Upper lobe of right lung (tissue), 1 donor: ENCODE results near the gene GLIS1. TPM values are rescaled to one million over a fixed set of nuclear protein-coding genes. Genes with fewer than 3 reads are reported as not detected.

Experiments used
- ATAC-seq: fragments of 200-7000 bp; cut with Tn5 transposase; one replicate; pipeline ENCODE4 v1.9.1; 2020; ENCODE audit warnings: mild to moderate bottlenecking, moderate library complexity
- DNase-seq: peaks from one replicate; pipeline ENCODE4 v3.0.0-alpha.2; 2020
- H3K27ac ChIP-seq: fragments of 200-600 bp; one replicate; pipeline ENCODE4 v1.8.0; 2022
- H3K27me3 ChIP-seq: fragments of 200-600 bp; one replicate; pipeline ENCODE4 v1.8.0; 2022; ENCODE audit warnings: mild to moderate bottlenecking
- H3K36me3 ChIP-seq: fragments of 200-600 bp; one replicate; pipeline ENCODE4 v1.8.0; 2022
- H3K4me1 ChIP-seq: fragments of 200-600 bp; one replicate; pipeline ENCODE4 v1.8.0; 2022
- H3K4me3 ChIP-seq: fragments of 200-600 bp; one replicate; pipeline ENCODE4 v1.8.0; 2022; ENCODE audit warnings: mild to moderate bottlenecking
- H3K9me3 ChIP-seq: fragments of 200-600 bp; one replicate; pipeline ENCODE4 v1.8.0; 2022
- intact Hi-C: fragments of 100-400 bp; cut with DNase I; formaldehyde crosslinking; loops from one replicate; pipeline ENCODE4 v1.11.0; 2022
- total RNA-seq: library from RNA; stranded (reverse); fragmentation: NEBNext Ultra II Directional; extraction: Animal tissue kit (Norgen Biotek cat#: 25700); gene quantifications from one replicate; pipeline ENCODE4 v1.2.1, GENCODE V29; 2021
- TF ChIP-seq, protein P1 (sequence below): fragments of 200-600 bp; IDR thresholded peaks from one replicate; pipeline ENCODE4 v1.8.0; 2022; ENCODE audit warnings: antibody characterized with exemption
- donor health status: DM: no; HTN: yes; CAD: no; lungs with severe emphysema.

Gene GLIS1
- total RNA-seq, 1 donor from 2014 or later: 0.14 TPM

DNA sequence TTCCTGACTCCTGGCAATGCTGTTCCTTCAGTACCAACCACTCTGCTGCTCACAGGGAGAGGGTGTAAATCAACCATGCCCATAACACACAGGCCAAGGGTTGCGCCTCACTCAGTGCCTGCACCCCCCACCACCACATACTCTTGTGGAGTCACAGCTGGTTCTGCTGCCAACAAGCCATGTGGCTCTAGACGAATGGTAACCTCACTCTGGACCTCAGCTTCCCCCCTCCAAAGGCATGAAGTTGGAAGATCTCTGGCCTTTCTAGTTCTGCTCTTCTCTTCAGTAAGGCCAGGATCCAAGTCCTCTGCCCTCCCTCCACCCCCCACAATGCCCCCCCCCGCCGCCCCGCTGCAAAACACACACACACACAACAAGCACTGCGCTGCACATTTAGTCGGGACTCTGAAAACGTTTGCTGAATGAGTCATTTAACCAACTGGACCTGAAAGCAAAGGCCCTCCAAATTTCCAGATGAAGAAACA, 1.7 kb upstream of the GLIS1 start:
- Histone ChIP-seq H3K4me1 (peaks cover 12% of the 10 kb centered on the region), H3K27me3 (peaks cover 58% of the 10 kb centered on the region), H3K27ac (no peak overlapping the region), H3K36me3 (no peaks in the 10 kb centered on the region), H3K9me3 (no peaks in the 10 kb centered on the region), H3K4me3 (no peak overlapping the region)
- no peak for ATAC-seq
- TF ChIP-seq, protein P1, sequence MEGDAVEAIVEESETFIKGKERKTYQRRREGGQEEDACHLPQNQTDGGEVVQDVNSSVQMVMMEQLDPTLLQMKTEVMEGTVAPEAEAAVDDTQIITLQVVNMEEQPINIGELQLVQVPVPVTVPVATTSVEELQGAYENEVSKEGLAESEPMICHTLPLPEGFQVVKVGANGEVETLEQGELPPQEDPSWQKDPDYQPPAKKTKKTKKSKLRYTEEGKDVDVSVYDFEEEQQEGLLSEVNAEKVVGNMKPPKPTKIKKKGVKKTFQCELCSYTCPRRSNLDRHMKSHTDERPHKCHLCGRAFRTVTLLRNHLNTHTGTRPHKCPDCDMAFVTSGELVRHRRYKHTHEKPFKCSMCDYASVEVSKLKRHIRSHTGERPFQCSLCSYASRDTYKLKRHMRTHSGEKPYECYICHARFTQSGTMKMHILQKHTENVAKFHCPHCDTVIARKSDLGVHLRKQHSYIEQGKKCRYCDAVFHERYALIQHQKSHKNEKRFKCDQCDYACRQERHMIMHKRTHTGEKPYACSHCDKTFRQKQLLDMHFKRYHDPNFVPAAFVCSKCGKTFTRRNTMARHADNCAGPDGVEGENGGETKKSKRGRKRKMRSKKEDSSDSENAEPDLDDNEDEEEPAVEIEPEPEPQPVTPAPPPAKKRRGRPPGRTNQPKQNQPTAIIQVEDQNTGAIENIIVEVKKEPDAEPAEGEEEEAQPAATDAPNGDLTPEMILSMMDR: no peak
- no peak for DNase-seq
- intact Hi-C loops: no loop called here

- Histone ChIP-seq H3K9me3 (no peaks in the 10 kb centered on the region), H3K27ac (no peak overlapping the region), H3K27me3 (peaks cover 57% of the 10 kb centered on the region), H3K36me3 (no peaks in the 10 kb centered on the region), H3K4me1 (peaks cover 12% of the 10 kb centered on the region), H3K4me3 (peak overlapping the region; percentile 57)
- ATAC-seq (peak; percentile 19), DNase-seq (peak; percentile 64)
- TF ChIP-seq, protein P1: no peak
- intact Hi-C loops: no loop called here
Measured at GRCh38 chr1:53738205-53739108, 507 bp downstream of the GLIS1 start.

GRCh38 chr1:53737648-53738204, 1.2 kb downstream of the GLIS1 start:
- intact Hi-C loops: no loop called here
- H3K9me3 ChIP-seq: no peaks in the 10 kb centered on the region
- H3K4me3 ChIP-seq: peak overlapping the region; percentile 57

GRCh38 chr1:53736290-53736689, 2.7 kb downstream of the GLIS1 start:
- DNase-seq (no peak), ATAC-seq (no peak)
- Histone ChIP-seq H3K9me3 (no peaks in the 10 kb centered on the region), H3K36me3 (no peaks in the 10 kb centered on the region), H3K27ac (no peak overlapping the region), H3K4me3 (no peak overlapping the region), H3K27me3 (peaks cover 42% of the 10 kb centered on the region), H3K4me1 (peaks cover 12% of the 10 kb centered on the region)
- intact Hi-C loops: no loop called here
- TF ChIP-seq, protein P1: no peak

More at GRCh38 chr1:53737648-53738204, 1.2 kb downstream of the GLIS1 start:
- TF ChIP-seq, protein P1: no peak
- no peak overlapping the region for H3K27ac ChIP-seq
- no peak for DNase-seq
- no peak for ATAC-seq
- H3K27me3 ChIP-seq: peaks cover 50% of the 10 kb centered on the region
- peaks cover 12% of the 10 kb centered on the region for H3K4me1 ChIP-seq
- no peaks in the 10 kb centered on the region for H3K36me3 ChIP-seq

- DNase-seq (no peak), ATAC-seq (no peak)
- Histone ChIP-seq H3K9me3 (no peaks in the 10 kb centered on the region), H3K4me1 (peaks cover 12% of the 10 kb centered on the region), H3K27ac (no peak overlapping the region), H3K36me3 (no peaks in the 10 kb centered on the region), H3K4me3 (no peak overlapping the region), H3K27me3 (peaks cover 42% of the 10 kb centered on the region)
- TF ChIP-seq, protein P1: no peak
- intact Hi-C loops: no loop called here
Measured at GRCh38 chr1:53735681-53736080, 3.3 kb downstream of the GLIS1 start.
